CD14-positive monocyte (primary cell): ENCODE measurements around the gene TP53I13. TPM values are rescaled to one million over a fixed set of nuclear protein-coding genes. Genes with fewer than 3 reads are reported as not detected.

Experiments used
- DNase-seq, 3 donors: peaks; one replicate each; pipeline ENCODE4 v3.0.0-alpha.2; 2011 to 2022
- H2AFZ ChIP-seq: 2 replicates; pipeline ENCODE4 v1.6.0; 2012; ENCODE audit warnings: mild to moderate bottlenecking, low read depth, low read length, inconsistent platforms; ENCODE audit not compliant: insufficient read depth, poor library complexity, severe bottlenecking
- H3K27ac ChIP-seq, 2 donors: 1 replicate in 1 of 2; 2 replicates in 1 of 2; pipeline ENCODE4 v1.5.1; 2012 to 2013; ENCODE audit warnings: low read length in 2 of 2, control low read depth in 1 of 2, inconsistent platforms in 1 of 2, low read depth in 1 of 2, mild to moderate bottlenecking in 1 of 2
- H3K27me3 ChIP-seq, 2 donors: one replicate each; pipeline versions ENCODE4 v1.6.0 to v1.6.1; 2011 to 2013; ENCODE audit warnings: low read length in 2 of 2; ENCODE audit not compliant: control insufficient read depth in 2 of 2, insufficient read depth in 2 of 2
- H3K36me3 ChIP-seq, 2 donors: replicated peaks in 1 of 2; 1 replicate in 1 of 2; 2 replicates in 1 of 2; pipeline versions ENCODE4 v1.5.1 to v1.6.1; 2012 to 2013; ENCODE audit warnings: low read length in 2 of 2, control low read depth in 1 of 2, inconsistent platforms in 1 of 2, mild to moderate bottlenecking in 1 of 2; ENCODE audit not compliant: insufficient read depth in 2 of 2, control insufficient read depth in 1 of 2
- H3K4me1 ChIP-seq, 2 donors: 1 replicate in 1 of 2; 2 replicates in 1 of 2; pipeline versions ENCODE4 v1.5.1 to v1.6.1; 2012 to 2013; ENCODE audit warnings: low read length in 2 of 2, control low read depth in 1 of 2, inconsistent platforms in 1 of 2, mild to moderate bottlenecking in 1 of 2, moderate library complexity in 1 of 2; ENCODE audit not compliant: insufficient read depth in 2 of 2, control insufficient read depth in 1 of 2
- H3K4me2 ChIP-seq: replicated peaks from 2 replicates; pipeline ENCODE3; 2012; ENCODE audit warnings: low read length, moderate library complexity, mild to moderate bottlenecking; ENCODE audit not compliant: poor library complexity, severe bottlenecking; ENCODE audit errors: extremely low read depth
- H3K4me3 ChIP-seq, 3 experiments: fragments of 200-600 bp in 1 of 3; sonication (generic) in 1 of 3; replicated peaks in 1 of 3; 1 replicate in 2 of 3; 2 replicates in 1 of 3; pipeline ENCODE4 v1.5.1; 2011 to 2013; ENCODE audit warnings: low read length in 3 of 3, mild to moderate bottlenecking in 3 of 3, control low read depth in 2 of 3, low read depth in 2 of 3, inconsistent platforms in 1 of 3, moderate library complexity in 1 of 3
- H3K79me2 ChIP-seq: 2 replicates; pipeline ENCODE4 v1.6.0; 2012; ENCODE audit warnings: mild to moderate bottlenecking, control low read depth, inconsistent platforms, low read length, moderate library complexity; ENCODE audit not compliant: insufficient read depth
- H3K9ac ChIP-seq: 2 replicates; pipeline ENCODE4 v1.6.0; 2017; ENCODE audit warnings: low read length, mild to moderate bottlenecking; ENCODE audit not compliant: insufficient read depth, poor library complexity, severe bottlenecking
- H3K9me3 ChIP-seq, 2 donors: replicated peaks in 1 of 2; 1 replicate in 1 of 2; 2 replicates in 1 of 2; pipeline versions ENCODE4 v1.5.1 to v1.6.1; 2012 to 2013; ENCODE audit warnings: low read length in 2 of 2, control low read depth in 1 of 2; ENCODE audit not compliant: control insufficient read depth in 1 of 2, insufficient read depth in 1 of 2
- H4K20me1 ChIP-seq: 2 replicates; pipeline ENCODE4 v1.6.0; 2012; ENCODE audit warnings: mild to moderate bottlenecking, low read length, control low read depth, moderate library complexity; ENCODE audit not compliant: insufficient read depth
- H3K27ac Mint-ChIP-seq, 7 donors: one replicate each; pipeline ENCODE4 v1.8.0; 2020; ENCODE audit warnings: mild to moderate bottlenecking in 7 of 7, mixed read lengths in 7 of 7, moderate library complexity in 6 of 7, inconsistent platforms in 2 of 7
- H3K27me3 Mint-ChIP-seq, 3 donors: one replicate each; pipeline ENCODE4 v1.8.0; 2021 to 2022; ENCODE audit warnings: low read depth in 3 of 3, mild to moderate bottlenecking in 3 of 3, mixed read lengths in 3 of 3, moderate library complexity in 3 of 3, inconsistent platforms in 1 of 3
- H3K36me3 Mint-ChIP-seq, 2 donors: one replicate each; pipeline ENCODE4 v1.8.0; 2020; ENCODE audit warnings: mixed read lengths in 2 of 2, inconsistent platforms in 1 of 2, mild to moderate bottlenecking in 1 of 2
- H3K4me1 Mint-ChIP-seq: one replicate; pipeline ENCODE4 v1.8.0; 2020; ENCODE audit warnings: mild to moderate bottlenecking, mixed read lengths
- H3K4me3 Mint-ChIP-seq, 2 donors: one replicate each; pipeline ENCODE4 v1.8.0; 2020; ENCODE audit warnings: mild to moderate bottlenecking in 2 of 2, mixed read lengths in 2 of 2, moderate library complexity in 1 of 2
- H3K9me3 Mint-ChIP-seq, 7 donors: one replicate each; pipeline ENCODE4 v1.8.0; 2020 to 2022; ENCODE audit warnings: mixed read lengths in 7 of 7, mild to moderate bottlenecking in 6 of 7, moderate library complexity in 6 of 7, inconsistent platforms in 2 of 7
- CTCF ChIP-seq: fragments of 200-600 bp; IDR thresholded peaks from one replicate; pipeline ENCODE4 v1.8.0; 2022; ENCODE audit warnings: antibody characterized with exemption, mild to moderate bottlenecking
- WGBS: methylation state at CpG from one replicate; pipeline ENCODE4 v1.1.5; 2013; ENCODE audit warnings: missing lambda C conversion rate; ENCODE audit not compliant: insufficient coverage; 5-methylcytosine and 5-hydroxymethylcytosine counted together
- intact Hi-C, 2 donors: fragments of 100-400 bp; cut with micrococcal nuclease; formaldehyde crosslinking; loops; one replicate each; pipeline versions ENCODE4 v1.15.0 to v1.15.1; 2023
- polyA plus RNA-seq, 3 donors: library from polyadenylated mRNA; depleted of rRNA in 1 of 3; unstranded in 2 of 3; stranded (reverse) in 1 of 3; fragments of 300-500 nt in 2 of 3; fragments of >200 nt in 1 of 3; fragmentation: Illumina TruSeq in 2 of 3; gene quantifications; 1 replicate in 2 of 3; 2 replicates in 1 of 3; pipeline ENCODE4 v1.2.3, GENCODE V29; 2012 to 2021

The TP53I13 gene
- polyA plus RNA-seq, 3 donors = 9.4 to 58.6 (median 14.4) TPM

- peaks cover 4% of the 10 kb centered on the region for H4K20me1 ChIP-seq
- intact Hi-C loops = no loop called here
- H3K36me3 ChIP-seq = no peaks in the 10 kb centered on the region
- no peaks in the 10 kb centered on the region for H3K79me2 ChIP-seq
- no peaks in the 10 kb centered on the region for H3K9me3 Mint-ChIP-seq
- no peaks in the 10 kb centered on the region for H3K36me3 Mint-ChIP-seq
- H3K9me3 ChIP-seq = no peaks in the 10 kb centered on the region
- H3K4me1 Mint-ChIP-seq = peaks cover 5% of the 10 kb centered on the region
- H3K27ac ChIP-seq = no peak overlapping the region
- H3K4me1 ChIP-seq = peaks cover 9 to 15% of the 10 kb centered on the region in 2 donors
- H3K27ac Mint-ChIP-seq = no peak overlapping the region
- no peak overlapping the region for H3K4me2 ChIP-seq
- H3K9ac ChIP-seq = no peak overlapping the region
- peaks cover 7 to 17% (median 11%) of the 10 kb centered on the region in 3 donors for H3K27me3 Mint-ChIP-seq
- DNase-seq = no peak
- H3K4me3 Mint-ChIP-seq = no peak overlapping the region
- H3K27me3 ChIP-seq = peaks cover 0 to 15% of the 10 kb centered on the region in 2 donors
- 89% methylated on average over 12 of the region's 15 CpGs for WGBS
- H2AFZ ChIP-seq = no peak overlapping the region
- no peak for TF ChIP-seq CTCF
- no peak overlapping the region for H3K4me3 ChIP-seq
These were observed 40.5 kb downstream of the TP53I13 start for GRCh38 chr17:29608986-29609385.

- Histone ChIP-seq H4K20me1 (peaks cover 12% of the 10 kb centered on the region), H3K4me3 (no peak overlapping the region), H3K79me2 (no peaks in the 10 kb centered on the region), H3K9me3 (no peaks in the 10 kb centered on the region), H3K27ac (no peak overlapping the region), H3K4me1 (peaks cover 23 to 29% of the 10 kb centered on the region in 2 donors), H3K36me3 (no peaks in the 10 kb centered on the region), H2AFZ (no peak overlapping the region), H3K27me3 (peaks cover 0 to 23% of the 10 kb centered on the region in 2 donors), H3K4me2 (no peak overlapping the region), H3K9ac (no peak overlapping the region)
- Mint-ChIP-seq H3K27ac (no peak overlapping the region), H3K9me3 (peaks cover 0 to 2% (median 0%) of the 10 kb centered on the region in 7 donors), H3K36me3 (no peaks in the 10 kb centered on the region), H3K4me1 (peaks cover 19% of the 10 kb centered on the region), H3K4me3 (no peak overlapping the region), H3K27me3 (peaks cover 20 to 29% (median 21%) of the 10 kb centered on the region in 3 donors)
- intact Hi-C loops = loop anchor here in 1 of 2 donors (10.0 kb wide), 1 partner anchor 46 kb away; the partner anchor contains the start of genes ABHD15 and TP53I13
- DNase-seq = no peak
- no CpG with 5 or more reads among the region's 3 CpGs for WGBS
- no peak for TF ChIP-seq CTCF
These were observed 41.9 kb downstream of the TP53I13 start for GRCh38 chr17:29610395-29610794.
